Panc1 (cell line): Measurements from ENCODE around the gene SFTA2. TPM values are rescaled to one million over a fixed set of nuclear protein-coding genes. Genes with fewer than 3 reads are reported as not detected.
A peak's percentile ranks its signal among the peaks of the same experiment; 100 is the strongest.

Experiments used
- ATAC-seq: fragments of 200-7000 bp; cut with Tn5 transposase; 2 replicates; pipeline ENCODE4 v1.9.1; 2020; ENCODE audit warnings: mild to moderate bottlenecking, moderate library complexity
- BruUV-seq: library from RNA; stranded (reverse); fragments of 400-500 nt; replicated peaks from 2 replicates; lab custom pipeline; 2021; lab: Mats Ljungman, UMichigan
- CTCF ChIA-PET: fragments of 300-600 bp; sonication (Branson Sonifier 250); formaldehyde crosslinking; loops from one replicate; lab custom pipeline; 2022; ENCODE audit warnings: antibody characterized with exemption; lab: Charles Lee
- POLR2A ChIA-PET: fragments of 300-600 bp; sonication (Branson Sonifier 250); formaldehyde crosslinking; loops from one replicate; lab custom pipeline; 2022; ENCODE audit warnings: antibody characterized with exemption; lab: Charles Lee
- DNase-seq: peaks from one replicate; pipeline ENCODE4 v3.0.0-alpha.2; 2010; ENCODE audit warnings: low read depth, low spot score
- H3K27ac ChIP-seq: 2 replicates; pipeline ENCODE4 v1.5.1; 2011; ENCODE audit warnings: mild to moderate bottlenecking, low read length, inconsistent platforms
- H3K27me3 ChIP-seq: fragments of 200-500 bp; sonication (Bioruptor generic); 2 replicates; pipeline ENCODE4 v1.6.0; 2014; ENCODE audit warnings: low read length, inconsistent platforms; ENCODE audit not compliant: control insufficient read depth, insufficient read depth
- H3K36me3 ChIP-seq: fragments of 200-500 bp; sonication (Bioruptor generic); 2 replicates; pipeline ENCODE4 v1.5.1; 2014; ENCODE audit warnings: inconsistent platforms, mild to moderate bottlenecking, low read length, moderate library complexity; ENCODE audit not compliant: control insufficient read depth, insufficient read depth
- H3K4me1 ChIP-seq: 2 replicates; pipeline ENCODE4 v1.5.1; 2011; ENCODE audit warnings: inconsistent platforms, mild to moderate bottlenecking, low read length, moderate library complexity; ENCODE audit not compliant: control insufficient read depth, insufficient read depth
- H3K4me3 ChIP-seq, 2 experiments: 2 replicates each; pipeline ENCODE4 v1.5.1; 2011 to 2012; ENCODE audit warnings: low read depth in 2 of 2, low read length in 2 of 2, mild to moderate bottlenecking in 2 of 2, inconsistent platforms in 1 of 2, moderate library complexity in 1 of 2
- H3K9me3 ChIP-seq: fragments of 200-500 bp; sonication (Bioruptor generic); 2 replicates; pipeline ENCODE4 v1.5.1; 2014; ENCODE audit warnings: low read depth, mild to moderate bottlenecking, inconsistent platforms, low read length, moderate library complexity; ENCODE audit not compliant: control insufficient read depth, insufficient read depth
- CTCF ChIP-seq: fragments of 450-650 bp; IDR thresholded peaks from 2 replicates; pipeline ENCODE4 v1.5.1; 2017; ENCODE audit warnings: mild to moderate bottlenecking
- POLR2AphosphoS5 ChIP-seq: IDR thresholded peaks from 2 replicates; pipeline ENCODE4 v1.6.1; 2012; ENCODE audit warnings: mild to moderate bottlenecking, low read depth, low read length, moderate library complexity
- REST ChIP-seq, 2 experiments: IDR thresholded peaks; 2 replicates each; pipeline ENCODE4 v1.6.1; 2011 to 2012; ENCODE audit warnings: low read depth in 2 of 2, control low read depth in 1 of 2, low read length in 1 of 2, mild to moderate bottlenecking in 1 of 2, moderate library complexity in 1 of 2; ENCODE audit not compliant: insufficient read depth in 1 of 2
- SIN3A ChIP-seq: IDR thresholded peaks from 2 replicates; pipeline ENCODE4 v1.6.1; 2012; ENCODE audit warnings: low read depth, mild to moderate bottlenecking, low read length, moderate library complexity, borderline replicate concordance; ENCODE audit not compliant: insufficient read depth
- TCF7L2 ChIP-seq: IDR thresholded peaks from 2 replicates; pipeline ENCODE4 v1.6.1; 2011; ENCODE audit warnings: mild to moderate bottlenecking, low read depth, low read length, inconsistent platforms
- in situ Hi-C: cut with HindIII; loops from 2 replicates; pipeline ENCODE4 v1.10.0; 2016; ENCODE audit warnings: low sequenced_read_pairs, low pct_unique_long_range_greater_than_20kb
- intact Hi-C: fragments of 100-400 bp; cut with micrococcal nuclease; formaldehyde crosslinking; loops from one replicate; pipeline ENCODE4 v1.10.0; 2022; ENCODE audit not compliant: unreplicated experiment
- total RNA-seq: library from RNA; stranded (reverse); gene quantifications from one replicate; pipeline ENCODE4 v1.2.1, GENCODE V29; 2021; ENCODE audit not compliant: unreplicated experiment

Gene SFTA2
- total RNA-seq, 1 experiment from 2014 or later = not detected

- in situ Hi-C loops = no loop called here
These were observed 49.7 kb downstream of the SFTA2 start for GRCh38 chr6:30882204-30882758.

More at GRCh38 chr6:30882204-30882758, 49.7 kb downstream of the SFTA2 start:
- Histone ChIP-seq H3K27ac (peak overlapping the region; percentile 55), H3K27me3 (no peaks in the 10 kb centered on the region), H3K9me3 (no peaks in the 10 kb centered on the region), H3K4me1 (peaks cover 47% of the 10 kb centered on the region), H3K36me3 (no peaks in the 10 kb centered on the region), H3K4me3 (no peak overlapping the region)
- ATAC-seq (no peak), DNase-seq (no peak)
- intact Hi-C loops = no loop called here
- ChIA-PET CTCF (interaction anchor here (0.5 to 1.3 kb wide), 5 partner anchors 12 to 265 kb away, joined by 3 to 4 read pairs (median 3); no protein-coding TSS in a partner anchor), POLR2A (interaction anchor here (0.5 to 1.1 kb wide), 3 partner anchors 31 to 42 kb away, joined by 3 to 4 read pairs (median 4); partner anchors contain the start of gene VARS2)
- no peak for TF ChIP-seq REST (IDR thresholded peaks at IDR 0.05; ENCODE audit: insufficient read depth in 1 of 2, low read depth in 2 of 2, low read length in 1 of 2)
- no peak for TF ChIP-seq SIN3A
- TF ChIP-seq CTCF = no peak
- TF ChIP-seq POLR2AphosphoS5 = no peak
- no peak for TF ChIP-seq TCF7L2
- BruUV-seq = no TSS peak
